ENCODE data around the gene ZNF354B.

ZNF354B gene

DNA sequence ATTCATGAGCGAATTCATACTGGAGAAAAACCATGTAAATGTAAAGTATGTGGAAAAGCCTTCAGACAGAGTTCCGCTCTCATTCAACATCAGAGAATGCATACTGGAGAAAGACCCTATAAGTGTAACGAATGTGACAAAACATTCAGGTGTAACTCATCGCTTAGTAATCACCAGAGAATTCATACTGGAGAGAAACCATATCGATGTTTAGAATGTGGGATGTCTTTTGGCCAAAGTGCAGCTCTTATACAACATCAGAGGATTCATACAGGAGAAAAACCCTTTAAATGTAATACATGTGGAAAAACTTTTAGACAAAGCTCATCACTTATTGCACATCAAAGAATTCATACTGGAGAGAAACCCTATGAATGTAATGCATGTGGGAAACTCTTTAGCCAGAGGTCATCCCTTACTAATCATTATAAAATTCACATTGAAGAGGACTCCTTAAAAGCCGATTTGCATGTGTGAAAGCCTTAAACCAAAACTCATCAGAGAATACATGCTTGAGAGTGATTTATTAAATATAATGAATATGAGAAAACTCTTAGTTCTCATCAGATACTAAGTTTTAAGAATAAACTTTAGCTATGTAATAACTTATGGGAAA is 24.2 kb downstream of the ZNF354B start:
- DNase-seq = no peak

DNA sequence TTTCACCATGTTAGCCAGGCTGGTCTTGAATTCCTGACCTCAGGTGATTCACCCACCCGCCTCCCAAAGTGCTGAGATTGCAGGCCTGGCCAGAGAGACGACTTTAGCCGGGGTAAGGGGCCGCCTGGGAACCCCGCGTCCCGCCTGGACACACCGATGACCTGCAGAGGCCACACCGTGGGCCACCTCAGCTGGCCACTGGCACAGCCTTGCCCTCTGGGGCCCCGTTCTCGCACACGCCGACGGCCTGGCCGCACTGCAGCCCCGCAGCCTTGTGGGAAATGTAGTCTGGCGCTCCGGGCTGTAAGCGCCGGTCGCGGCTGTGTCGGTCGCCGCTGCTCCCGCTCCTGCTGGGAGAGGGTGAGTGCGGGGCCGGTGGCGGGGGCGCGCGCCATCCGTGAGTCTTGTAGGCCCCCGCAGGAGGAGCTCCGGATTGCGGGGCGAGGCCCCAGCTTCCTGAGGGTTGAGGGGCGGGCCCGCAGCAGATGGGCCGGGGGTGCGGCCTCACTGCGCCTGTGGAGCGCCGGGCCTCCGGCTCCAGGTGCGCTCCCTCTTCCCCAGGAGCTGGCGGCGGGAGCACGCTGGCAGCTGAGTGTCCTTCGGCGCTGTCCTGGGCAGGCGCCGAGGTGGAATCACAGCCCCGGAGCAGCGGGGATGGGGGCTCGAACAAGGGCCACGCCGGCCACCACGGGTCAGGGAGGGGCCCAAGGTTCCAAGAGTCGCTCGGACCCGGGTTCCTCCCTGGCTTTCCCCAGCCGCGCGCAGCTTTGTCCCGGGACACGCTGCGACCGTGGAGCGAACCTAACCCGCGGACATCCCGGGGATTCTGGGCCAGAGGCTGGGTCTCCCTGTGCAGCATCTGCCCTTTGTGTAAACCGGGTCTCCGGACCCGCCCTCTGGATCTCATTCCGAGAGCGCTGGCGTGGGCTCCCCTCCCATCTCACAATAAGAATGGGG is 36.1 kb downstream of the ZNF354B start, which contains the start of gene ZFP2:
TSS of gene ZFP2 (plus strand) at position 299 of the 957 bp plus-strand sequence. CDS start 35,401 bp downstream, outside the sequence.
- DNase-seq = no peak

GRCh38 chr5:178899289-178899688 is 39.5 kb downstream of the ZNF354B start:
- no peak for DNase-seq

DNA sequence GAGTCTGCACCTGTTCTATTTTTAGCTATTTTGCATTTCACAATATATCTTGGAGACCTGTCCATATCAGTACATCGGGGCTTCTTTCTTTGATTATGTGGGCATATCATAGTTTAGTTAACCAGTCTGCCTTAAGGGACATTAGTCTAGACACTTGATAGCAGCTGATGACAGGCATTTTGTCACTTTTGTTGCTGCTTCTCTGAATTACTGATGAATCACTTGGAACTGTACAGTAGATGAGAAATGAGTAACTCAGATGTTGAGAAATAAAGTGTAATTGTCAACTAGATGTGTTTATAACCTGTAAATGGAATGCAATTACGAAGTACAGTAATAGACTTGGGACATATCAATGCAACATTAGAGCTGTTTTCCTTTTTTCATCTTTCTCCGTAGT is 43.1 kb downstream of the ZNF354B start:
- DNase-seq = no peak

GRCh38 chr5:178931846-178932760 is 72.3 kb downstream of the ZNF354B start:
- no peak for DNase-seq
